ENCODE results near the gene GARNL3.

- TF ChIP-seq CTCF (conservative IDR thresholded peaks at IDR 0.05; ENCODE audit: low read length): no peak
- TF ChIP-seq EZH2phosphoT487 (IDR thresholded peaks at IDR 0.05; ENCODE audit: borderline replicate concordance): no peak
Observed at GRCh38 chr9:127399736-127400269, 135.2 kb downstream of the GARNL3 start.

Measured in Loucy (cell line).